NCI-H524 (cell line): ENCODE measurements around the gene POLR3K.
"Not testable (repeated sequence)": the region's sequence is repeated elsewhere in the genome, so short reads cannot be mapped to it uniquely, and the experiment has no call there.

ENCODE experiments used
- DNase-seq, 2 experiments: peaks; one replicate each; lab custom pipeline; 2025; lab: John Stamatoyannopoulos, UW

POLR3K gene

DNA sequence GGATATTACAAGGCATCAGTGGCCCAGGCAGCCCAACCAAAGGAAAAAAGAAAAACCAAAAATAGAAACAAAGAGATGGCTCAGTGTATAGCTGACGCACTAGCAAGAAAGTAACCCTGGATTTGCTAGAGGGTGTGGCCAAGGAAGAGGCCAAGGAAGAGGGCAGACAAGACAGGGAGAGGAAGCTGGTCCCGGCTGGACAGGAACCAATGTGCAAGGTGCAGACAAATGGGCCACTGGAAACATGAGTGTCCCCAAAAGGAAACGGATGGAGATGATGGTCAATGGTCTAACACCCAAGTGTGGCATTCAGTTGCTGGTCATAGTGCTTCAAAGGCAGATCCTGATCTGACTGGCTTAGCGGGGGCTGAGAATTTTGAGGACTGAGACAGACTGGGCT, 10.7 kb downstream of the POLR3K start:
- no peak for DNase-seq

DNA sequence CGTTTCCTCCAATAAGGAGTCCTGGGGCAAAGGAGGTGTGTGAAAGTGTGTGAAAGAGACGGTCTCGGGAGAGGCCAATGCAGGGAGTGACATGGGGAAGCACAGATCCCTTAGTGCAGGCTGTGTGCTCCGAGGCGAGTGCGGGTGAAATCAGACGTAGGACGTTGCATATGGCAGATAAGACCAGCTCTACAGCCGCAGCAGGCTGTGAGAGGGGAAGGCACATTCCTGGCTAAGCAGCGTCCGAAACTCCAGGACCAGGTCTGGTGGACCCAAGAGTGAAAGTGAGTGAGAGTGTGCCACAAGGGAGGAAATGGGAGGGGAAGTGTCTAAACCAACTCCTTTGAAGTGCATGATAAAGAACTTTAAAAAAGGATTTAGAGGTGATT, 11.3 kb downstream of the POLR3K start:
- DNase-seq: no peak

DNA sequence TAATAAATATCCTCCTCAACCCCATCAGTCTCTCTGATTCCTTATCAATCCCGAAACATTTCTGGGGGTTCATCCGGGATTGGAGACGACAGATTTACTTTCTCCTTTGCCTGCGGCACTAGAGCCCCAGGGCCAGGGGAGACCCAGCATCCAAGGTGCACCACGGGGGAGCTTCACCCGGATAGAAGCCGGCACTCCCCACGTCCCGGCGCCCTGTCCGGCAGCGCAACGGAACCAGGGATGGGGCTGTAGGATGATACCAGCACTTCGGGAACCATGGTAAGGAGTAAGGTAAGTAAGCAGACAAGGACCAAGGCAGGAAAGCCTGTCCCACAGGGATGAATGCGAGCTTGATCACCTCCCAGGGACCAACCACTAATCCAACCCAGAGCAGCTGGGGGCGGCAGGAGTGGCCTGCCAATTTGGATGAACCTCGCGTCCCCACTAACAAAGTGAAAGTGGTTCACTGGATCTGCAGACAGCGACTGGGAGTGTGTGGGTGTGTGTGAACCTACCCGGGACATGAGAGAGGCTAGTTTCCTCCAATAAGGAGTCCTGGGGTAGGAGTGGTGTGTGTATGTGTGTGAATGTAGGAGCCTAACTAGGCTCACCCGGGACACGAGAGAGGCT, 11.9 kb downstream of the POLR3K start:
- DNase-seq: no peak

DNA sequence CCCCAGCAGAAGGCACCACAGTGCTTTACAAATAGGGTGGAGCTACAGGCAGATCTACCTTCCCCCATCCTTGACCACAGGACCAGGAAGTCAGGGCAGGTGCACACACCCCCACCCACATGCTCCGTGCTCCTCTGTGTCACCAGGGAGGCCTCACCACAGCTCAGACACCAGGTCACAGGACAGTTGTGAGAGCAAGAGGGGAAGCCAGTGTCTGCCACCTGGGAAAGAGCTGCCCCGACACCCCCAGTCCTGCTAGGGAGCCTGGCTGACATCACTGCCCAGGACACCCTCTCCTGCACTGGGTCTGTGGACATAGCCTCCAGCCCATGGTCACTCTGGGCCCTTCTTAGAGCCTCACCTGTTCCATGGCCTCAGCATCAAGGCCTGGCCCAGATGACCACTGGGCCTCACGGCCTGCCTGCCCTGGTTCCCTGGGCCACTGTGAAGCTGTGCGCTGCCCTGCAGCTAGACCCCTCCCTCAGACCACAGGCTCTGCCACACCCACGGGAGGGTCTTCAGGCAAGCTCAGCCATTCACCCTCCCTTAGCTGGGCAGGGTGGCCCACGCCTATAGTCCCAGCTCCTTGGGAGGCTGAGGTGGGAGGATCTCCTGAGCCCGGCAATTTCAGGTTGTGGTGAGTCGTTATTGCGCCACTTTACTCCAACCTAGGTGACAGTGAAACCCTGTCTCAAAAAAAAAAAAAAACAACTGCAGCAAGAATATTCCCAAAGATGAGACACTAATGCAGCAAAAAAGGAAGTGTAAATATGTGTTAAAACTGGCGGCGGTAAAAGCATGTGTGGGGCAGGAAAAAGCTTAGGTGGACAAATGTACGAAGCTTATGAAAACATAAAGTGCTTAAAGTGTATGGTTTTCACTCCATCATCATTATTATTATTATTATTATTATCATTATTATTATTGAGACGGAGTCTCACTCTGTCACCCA, 14.2 kb downstream of the POLR3K start:
- no peak for DNase-seq

DNA sequence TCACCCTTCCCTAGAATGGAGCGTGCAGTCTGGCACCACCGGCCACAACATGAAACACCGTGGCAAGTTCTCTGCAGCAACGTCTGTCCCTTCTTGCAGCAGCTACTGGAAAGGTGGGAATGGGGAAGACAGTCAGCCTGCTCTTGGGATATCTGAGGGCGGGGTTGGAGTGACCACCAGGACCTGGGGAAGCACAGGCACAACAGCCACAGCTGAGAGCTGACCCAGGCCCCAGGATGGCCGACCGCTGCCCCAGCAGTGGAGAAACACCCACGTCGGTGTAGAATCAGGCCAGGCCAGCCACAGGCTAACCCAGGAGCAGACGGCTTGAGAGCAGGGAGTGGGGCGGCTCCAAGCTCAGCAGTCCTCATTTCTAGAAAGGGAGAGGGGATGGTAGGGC, 15.2 kb downstream of the POLR3K start:
- DNase-seq: not testable (repeated sequence)

DNA sequence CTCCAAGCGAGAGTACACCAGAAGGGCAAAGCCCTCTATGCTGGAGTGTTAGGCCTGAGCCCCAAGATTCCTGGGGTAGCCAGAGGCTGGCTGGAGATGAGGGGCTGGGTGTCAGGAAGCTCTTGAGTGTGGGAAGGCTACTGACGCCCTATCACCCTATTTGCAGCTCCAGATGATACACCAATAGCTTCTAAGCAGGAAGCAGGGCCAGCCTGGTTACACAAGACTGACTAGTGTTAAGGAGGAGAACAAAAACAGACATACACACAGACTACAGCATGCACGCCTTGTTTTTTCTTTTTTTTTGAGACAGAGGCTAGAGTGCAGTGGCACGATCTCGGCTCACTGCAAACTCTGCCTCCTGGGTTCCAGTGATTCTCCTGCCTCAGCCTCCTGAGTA, 15.9 kb downstream of the POLR3K start:
- no peak for DNase-seq

DNA sequence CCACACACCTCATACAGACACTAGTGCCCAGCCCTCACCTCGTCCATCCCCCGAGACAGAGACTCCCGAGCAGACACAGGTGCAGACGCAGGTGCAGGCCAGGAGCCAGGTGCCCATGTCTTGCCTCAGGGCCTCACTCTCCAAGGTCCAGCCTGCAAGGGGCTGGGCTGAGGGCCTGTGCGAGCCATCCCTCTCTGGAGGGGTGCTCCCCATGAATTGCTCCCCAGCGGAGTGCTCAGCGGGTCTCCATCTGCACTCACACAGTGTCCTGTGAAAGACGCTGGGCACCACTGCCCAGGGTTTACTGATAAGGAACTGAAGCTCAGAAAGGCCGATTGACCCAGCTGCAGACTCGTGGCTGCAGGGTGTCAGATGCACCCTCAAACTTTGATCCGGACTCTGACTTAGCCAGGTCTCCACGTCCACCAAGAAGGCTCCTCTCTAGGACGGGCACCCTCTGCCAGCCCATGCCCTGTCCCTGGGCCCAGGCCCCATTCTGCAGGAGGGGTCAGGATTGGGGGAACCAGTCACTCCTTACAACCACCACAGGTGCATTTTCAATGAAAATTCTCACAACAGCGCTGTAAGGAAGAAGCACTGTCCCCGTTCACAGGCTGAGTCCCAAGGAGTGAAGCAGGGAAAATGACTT, 16.9 kb downstream of the POLR3K start:
- no peak for DNase-seq

DNA sequence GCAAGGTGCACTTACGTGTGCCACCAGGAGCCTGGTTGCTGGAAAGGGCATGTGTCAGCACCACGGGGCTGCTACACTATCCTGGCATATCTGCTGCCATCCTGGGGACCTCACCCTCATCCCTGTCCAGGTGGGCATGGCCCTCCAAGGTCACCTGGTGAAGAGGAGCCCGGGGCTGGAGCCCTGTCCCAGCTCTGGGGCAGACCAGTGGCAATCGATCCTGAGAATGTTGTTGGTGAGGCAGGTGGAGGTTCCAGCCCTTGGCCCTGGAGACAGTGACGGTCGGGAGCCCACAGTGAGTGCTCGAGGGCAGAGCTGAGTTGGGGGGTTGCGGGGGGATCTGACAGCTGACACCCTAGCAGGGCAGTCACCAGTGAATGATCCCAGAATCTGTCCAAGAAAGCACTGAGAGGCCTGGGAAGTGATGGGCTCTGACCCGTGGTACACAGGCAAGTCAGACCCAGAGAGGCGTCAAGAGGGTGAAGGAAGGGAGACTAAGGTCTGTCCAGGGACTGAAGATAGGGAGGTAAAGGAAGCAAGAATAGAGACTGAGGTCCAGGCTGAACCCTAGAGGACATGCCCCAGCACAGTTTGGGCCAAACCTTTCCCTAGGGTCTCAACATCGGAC, 17.6 kb downstream of the POLR3K start:
- DNase-seq: no peak

DNA sequence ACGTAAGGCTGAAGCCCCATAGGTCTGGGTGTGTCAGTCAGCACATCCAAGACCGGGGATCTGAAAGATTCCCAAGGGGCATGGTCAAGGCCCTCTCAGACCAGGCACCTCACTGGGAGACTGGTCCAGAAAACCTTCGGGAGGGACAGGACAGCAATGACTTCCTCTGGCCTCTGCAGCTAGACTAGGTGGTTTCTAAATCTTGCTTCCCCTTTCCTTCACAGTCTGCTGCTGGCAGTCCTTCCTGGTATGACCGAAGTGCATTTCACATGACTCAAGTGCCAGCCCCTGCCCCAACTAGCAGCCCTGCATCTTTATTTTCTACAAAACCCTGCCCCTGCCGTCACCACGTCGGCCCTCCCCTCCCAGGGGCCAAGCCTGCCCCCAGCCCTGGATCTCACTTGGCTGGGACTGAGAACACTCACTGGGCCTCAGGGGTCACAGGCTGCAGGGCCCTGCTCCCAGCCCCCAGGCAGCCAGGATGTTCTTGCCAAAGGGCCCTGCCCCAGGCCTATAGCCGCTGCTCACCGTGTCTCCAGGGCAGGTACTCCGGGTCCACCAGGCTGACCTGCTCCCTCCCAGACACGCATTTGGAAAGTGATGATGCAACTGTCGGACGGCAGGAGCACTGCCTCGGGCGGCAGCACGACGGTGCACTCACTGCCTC, 18.3 kb downstream of the POLR3K start:
- no peak for DNase-seq

DNA sequence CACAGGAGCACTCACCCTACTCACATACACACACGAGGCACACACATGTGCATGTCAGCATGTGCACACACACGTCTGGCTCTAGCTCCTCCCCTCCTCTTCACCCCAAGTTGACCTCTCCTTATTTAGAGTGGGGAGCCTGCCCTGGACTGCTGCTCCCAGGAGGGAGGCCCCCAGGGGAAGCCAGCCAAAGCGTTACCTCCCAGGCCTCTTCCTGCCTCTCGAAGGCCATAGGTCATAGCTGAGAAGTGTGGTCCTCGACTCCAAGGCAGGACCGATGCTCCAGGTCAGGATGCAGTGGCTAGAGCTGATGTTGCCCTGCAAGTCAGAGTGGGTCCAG, 18.8 kb downstream of the POLR3K start:
- no peak for DNase-seq

DNA sequence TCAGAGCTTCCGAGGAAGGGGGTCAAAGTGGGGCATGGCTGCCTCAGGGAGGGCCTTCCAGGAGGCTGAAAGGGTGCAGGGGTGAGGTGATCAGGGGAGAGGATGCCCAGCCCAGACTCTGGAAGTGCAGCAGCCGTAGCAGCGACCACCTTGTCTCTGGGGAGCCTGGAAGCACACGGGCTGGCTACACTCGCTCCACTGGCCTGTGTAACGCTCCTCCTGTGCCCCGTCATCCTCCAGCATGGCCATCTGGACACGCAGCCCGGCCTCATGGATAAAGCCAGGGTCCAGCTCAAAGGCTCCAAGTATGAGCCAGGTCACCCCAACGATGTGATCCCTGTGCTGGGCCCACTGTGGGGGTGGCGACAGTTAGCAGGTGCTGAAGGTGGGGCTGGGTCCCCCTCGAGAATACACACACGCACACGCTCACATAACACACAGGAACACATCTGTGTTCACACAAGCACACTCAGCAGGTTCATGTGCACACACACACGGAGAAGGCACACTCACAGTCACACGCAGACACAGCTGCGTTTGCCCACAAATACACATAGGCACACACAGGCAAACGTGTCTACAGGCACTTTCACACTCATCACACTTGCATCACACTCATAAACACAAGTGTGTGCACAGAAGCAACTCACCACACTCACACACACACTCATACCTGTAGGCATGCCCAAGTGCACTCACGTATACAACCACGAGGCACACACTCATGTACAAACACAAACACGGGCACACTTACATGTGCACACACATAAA, 19.3 kb downstream of the POLR3K start:
- DNase-seq: no peak

DNA sequence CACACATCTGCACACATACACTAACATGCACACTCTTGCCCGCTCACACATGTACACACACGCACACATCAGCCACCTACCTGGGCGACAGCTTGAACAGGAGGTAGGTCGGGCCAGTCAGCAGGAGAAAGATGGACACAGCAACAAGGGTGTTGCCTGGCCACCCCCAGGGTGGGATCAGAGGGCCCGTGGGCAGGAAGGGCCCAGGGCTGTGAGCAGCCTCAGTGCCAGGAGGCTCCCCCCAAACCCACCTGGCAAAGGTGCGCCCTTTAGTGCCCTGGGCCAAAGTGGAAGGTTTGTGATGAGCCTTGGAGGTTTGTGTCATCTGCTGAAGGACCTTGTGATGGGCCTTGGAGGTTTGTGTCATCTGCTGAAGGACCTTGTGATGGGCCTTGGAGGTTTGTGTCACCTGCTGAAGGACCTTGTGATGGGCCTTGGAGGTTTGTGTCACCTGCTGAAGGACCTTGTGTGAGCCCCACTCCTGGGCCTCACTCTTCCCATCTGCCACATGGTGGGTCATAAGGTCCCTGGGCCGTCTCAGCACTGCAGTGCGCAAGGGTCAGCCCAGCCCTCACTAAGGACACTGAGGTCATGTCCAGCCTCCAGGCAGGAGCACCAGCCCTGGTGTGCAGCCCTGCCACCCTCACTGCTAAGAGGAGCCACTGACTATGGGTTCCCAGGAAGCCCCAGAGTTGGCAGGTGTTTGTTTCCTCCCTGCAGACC, 20.1 kb downstream of the POLR3K start:
- DNase-seq: not testable (repeated sequence)

DNA sequence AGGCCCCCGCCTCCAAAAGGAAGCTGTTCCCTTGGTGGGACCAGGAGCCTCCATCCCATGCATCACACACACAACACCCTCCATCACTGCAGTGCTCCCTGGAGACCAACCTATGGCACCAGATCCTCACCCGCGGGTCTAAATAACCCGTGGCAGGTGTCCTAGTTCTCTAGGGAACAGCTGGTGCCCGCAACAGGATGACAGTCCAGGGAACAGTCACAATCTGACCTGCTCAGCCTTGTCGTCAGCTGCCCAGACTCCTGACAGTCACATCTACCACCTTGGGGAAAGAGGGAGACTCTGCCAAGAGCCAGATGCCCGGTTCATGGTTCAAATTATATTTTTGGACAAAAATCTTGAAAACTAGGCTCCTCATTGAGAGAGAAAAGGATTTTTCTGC, 22.8 kb downstream of the POLR3K start:
- peak in 1 of 2 experiments; percentile 44 for DNase-seq

DNA sequence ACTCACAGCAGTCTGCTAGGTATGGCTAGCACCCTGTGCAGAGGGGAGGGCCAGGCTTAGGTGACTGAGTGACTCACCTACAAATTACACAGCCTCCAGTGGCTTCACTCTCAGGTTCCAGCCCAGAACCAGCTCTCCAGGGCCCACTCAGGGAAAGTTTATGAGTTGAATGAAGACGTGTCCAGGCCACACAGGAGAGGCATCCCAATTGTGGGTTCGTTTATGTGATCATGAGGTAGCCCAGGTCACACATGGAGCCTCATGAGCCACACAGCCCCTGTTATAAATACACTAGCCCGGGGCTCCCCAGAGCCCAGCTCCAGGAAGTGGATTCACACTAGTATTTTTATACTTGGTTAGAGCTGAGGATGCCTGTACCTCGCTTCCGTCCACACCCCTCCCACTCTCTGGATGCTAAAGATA, 27.5 kb downstream of the POLR3K start:
- not testable (repeated sequence) for DNase-seq

DNA sequence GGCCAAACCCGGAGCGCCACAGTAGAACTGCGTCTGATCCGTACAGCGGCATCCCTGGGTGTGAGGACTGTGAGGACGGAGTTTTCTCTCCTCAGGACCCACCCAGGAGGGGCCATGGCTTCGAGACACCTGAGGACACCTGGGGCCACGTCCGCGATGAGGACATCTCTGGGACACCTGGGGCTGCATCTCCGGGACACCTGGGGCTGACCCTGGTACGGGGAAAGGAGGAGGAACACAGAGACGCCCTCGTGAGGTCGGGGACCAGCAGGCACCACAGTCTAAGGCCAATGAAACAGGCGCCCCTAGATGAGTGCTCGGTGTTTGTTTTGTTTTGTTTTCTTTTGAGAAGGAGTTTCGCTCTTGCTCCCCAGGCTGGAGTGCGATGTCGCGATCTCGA, 29.3 kb downstream of the POLR3K start:
- DNase-seq: not testable (repeated sequence)

DNA sequence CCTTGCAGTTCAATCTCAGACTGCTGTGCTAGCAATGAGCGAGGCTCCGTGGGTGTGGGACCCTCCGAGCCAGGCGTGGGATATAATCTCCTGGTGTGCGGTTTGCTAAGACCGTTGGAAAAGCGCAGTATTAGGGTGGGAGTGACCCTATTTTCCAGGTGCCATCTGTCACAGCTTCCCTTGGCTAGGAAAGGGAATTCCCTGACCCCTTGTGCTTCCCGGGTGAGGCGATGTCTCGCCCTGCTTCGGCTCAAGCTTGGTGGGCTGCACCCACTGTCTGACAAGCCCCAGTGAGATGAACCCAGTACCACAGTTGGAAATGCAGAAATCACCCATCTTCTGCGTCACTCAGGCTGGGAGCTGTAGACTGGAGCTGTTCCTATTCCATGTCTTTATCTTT, 32.5 kb downstream of the POLR3K start:
- DNase-seq: not testable (repeated sequence)

DNA sequence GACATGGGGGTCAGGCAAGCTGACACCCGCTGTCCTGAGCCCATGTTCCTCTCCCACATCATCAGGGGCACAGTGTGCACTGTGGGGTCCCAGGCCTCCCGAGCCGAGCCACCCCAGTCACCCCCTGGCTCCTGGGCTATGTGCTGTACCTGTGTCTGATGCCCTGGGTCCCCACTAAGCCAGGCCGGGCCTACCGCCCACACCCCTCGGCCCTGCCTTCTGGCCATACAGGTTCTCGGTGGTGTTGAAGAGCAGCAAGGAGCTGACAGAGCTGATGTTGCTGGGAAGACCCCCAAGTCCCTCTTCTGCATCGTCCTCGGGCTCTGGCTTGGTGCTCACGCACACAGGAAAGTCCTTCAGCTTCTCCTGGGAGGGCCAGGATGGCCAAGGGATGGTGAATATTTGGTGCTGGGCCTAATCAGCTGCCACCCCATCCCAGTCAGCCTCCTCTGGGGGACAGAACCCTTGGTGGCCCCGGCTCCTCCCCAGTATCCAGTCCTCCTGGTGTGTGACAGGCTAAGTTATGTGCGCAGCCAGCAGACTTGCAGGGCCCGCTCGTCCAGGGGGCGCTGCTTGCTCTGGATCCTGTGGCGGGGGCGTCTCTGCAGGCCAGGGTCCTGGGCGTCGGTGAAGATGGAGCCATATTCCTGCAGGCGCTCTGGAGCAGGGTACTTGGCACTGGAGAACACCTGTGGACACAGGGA, 36.2 kb downstream of the POLR3K start:
- not testable (repeated sequence) for DNase-seq

DNA sequence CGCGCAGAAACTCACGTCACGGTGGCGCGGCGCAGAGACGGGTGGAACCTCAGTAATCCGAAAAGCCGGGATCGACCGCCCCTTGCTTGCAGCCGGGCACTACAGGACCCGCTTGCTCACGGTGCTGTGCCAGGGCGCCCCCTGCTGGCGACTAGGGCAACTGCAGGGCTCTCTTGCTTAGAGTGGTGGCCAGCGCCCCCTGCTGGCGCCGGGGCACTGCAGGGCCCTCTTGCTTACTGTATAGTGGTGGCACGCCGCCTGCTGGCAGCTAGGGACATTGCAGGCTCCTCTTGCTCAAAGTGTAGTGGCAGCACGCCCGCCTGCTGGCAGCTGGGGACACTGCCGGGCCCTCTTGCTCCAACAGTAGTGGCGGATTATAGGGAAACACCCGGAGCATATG, 42.6 kb downstream of the POLR3K start:
- peak in 1 of 2 experiments; percentile 82 for DNase-seq

DNA sequence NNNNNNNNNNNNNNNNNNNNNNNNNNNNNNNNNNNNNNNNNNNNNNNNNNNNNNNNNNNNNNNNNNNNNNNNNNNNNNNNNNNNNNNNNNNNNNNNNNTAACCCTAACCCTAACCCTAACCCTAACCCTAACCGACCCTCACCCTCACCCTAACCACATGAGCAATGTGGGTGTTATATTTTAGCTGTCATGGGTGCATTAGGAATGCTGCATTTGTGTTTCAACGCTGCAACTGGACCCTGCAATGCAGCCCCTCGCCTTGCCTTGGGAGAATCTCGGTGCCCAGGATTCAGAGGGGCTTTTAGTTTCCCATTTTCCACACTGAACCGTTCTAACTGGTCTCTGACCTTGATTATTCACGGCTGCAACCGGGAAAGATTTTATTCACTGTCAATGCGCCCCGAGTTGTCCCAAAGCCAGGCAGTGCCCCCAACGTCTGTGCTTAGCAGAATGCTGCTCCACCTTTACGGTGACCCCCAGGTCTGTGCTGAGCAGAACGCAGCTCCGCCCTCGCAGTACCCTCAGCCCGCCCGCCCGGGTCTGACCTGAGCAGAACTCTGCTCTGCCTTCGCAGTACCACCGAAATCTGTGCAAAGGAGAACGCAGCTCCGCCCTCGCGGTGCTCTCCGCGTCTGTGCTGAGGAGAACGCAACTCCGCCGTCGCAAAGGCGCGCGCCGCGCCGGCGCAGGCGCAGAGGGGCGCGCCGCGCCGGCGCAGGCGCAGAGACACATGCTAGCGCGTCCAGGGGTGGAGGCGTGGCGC, 43.3 kb downstream of the POLR3K start:
- DNase-seq: no peak
